Hepatocyte (in vitro differentiated cells): ENCODE measurements around the gene VPS9D1. TPM values are rescaled to one million over a fixed set of nuclear protein-coding genes. Genes with fewer than 3 reads are reported as not detected.

ENCODE experiments used
- DNase-seq: peaks from one replicate; pipeline ENCODE4 v3.0.0-alpha.2; 2016; ENCODE audit warnings: low spot score
- H2AFZ ChIP-seq: fragments of 200-600 bp; sonication (generic); 2 replicates; pipeline ENCODE4 v1.6.0; 2016; ENCODE audit warnings: antibody characterized with exemption, mild to moderate bottlenecking
- H3K27ac ChIP-seq: fragments of 200-600 bp; sonication (generic); 2 replicates; pipeline ENCODE4 v1.5.1; 2016; ENCODE audit warnings: mild to moderate bottlenecking
- H3K27me3 ChIP-seq: fragments of 200-600 bp; sonication (generic); 2 replicates; pipeline ENCODE4 v1.6.1; 2016
- H3K36me3 ChIP-seq: fragments of 200-600 bp; sonication (generic); replicated peaks from 2 replicates; pipeline ENCODE4 v1.5.1; 2016; ENCODE audit warnings: low read depth; ENCODE audit not compliant: insufficient read depth
- H3K4me1 ChIP-seq: fragments of 200-600 bp; sonication (generic); 2 replicates; pipeline ENCODE4 v1.5.1; 2016; ENCODE audit warnings: mild to moderate bottlenecking, moderate library complexity; ENCODE audit not compliant: insufficient read depth
- H3K4me2 ChIP-seq: fragments of 200-600 bp; sonication (generic); 2 replicates; pipeline ENCODE4 v1.6.0; 2016
- H3K4me3 ChIP-seq: fragments of 200-600 bp; sonication (generic); 2 replicates; pipeline ENCODE4 v1.5.1; 2016; ENCODE audit warnings: mild to moderate bottlenecking
- H3K79me2 ChIP-seq: fragments of 200-600 bp; sonication (generic); 2 replicates; pipeline ENCODE4 v1.6.0; 2017; ENCODE audit warnings: mild to moderate bottlenecking
- H3K9me2 ChIP-seq: fragments of 200-600 bp; sonication (generic); replicated peaks from 2 replicates; pipeline ENCODE4 v1.6.0; 2017; ENCODE audit warnings: mild to moderate bottlenecking; ENCODE audit not compliant: insufficient read depth
- H3K9me3 ChIP-seq: fragments of 200-600 bp; sonication (generic); 2 replicates; pipeline ENCODE4 v1.5.1; 2016; ENCODE audit warnings: low read depth, mild to moderate bottlenecking
- H4K20me1 ChIP-seq: fragments of 200-600 bp; sonication (generic); 2 replicates; pipeline ENCODE4 v1.6.0; 2016; ENCODE audit warnings: mild to moderate bottlenecking; ENCODE audit not compliant: insufficient read depth, poor library complexity, severe bottlenecking
- EZH2 ChIP-seq: fragments of 200-600 bp; sonication (generic); IDR thresholded peaks from 2 replicates; pipeline ENCODE4 v1.6.1; 2016; ENCODE audit warnings: antibody characterized with exemption, mild to moderate bottlenecking, borderline replicate concordance
- EZH2phosphoT487 ChIP-seq: fragments of 200-600 bp; sonication (generic); IDR thresholded peaks from one replicate; pipeline ENCODE4 v1.6.1; 2018; ENCODE audit warnings: antibody characterized with exemption, mild to moderate bottlenecking, low read depth, moderate library complexity; ENCODE audit not compliant: unreplicated experiment, severe bottlenecking
- WGBS: methylation state at CpG from one replicate; pipeline ENCODE4 v1.1.6; 2016; ENCODE audit warnings: low lambda C conversion rate; ENCODE audit errors: missing lambda C conversion rate; 5-methylcytosine and 5-hydroxymethylcytosine counted together
- polyA plus RNA-seq: library from polyadenylated mRNA; unstranded; fragments of >200 nt; fragmentation: Nextera tagmentation; extraction: Ambion mirVana; gene quantifications from 2 replicates; pipeline ENCODE4 v1.2.1, GENCODE V29; 2016
- total RNA-seq: library from RNA; depleted of rRNA; stranded (reverse); fragments of >200 nt; gene quantifications from 2 replicates; pipeline ENCODE4 v1.2.3, GENCODE V29; 2014
- TF ChIP-seq, protein P1 (sequence below): fragments of 200-600 bp; sonication (generic); IDR thresholded peaks from 2 replicates; pipeline ENCODE4 v1.5.1; 2016; ENCODE audit warnings: antibody characterized with exemption, mild to moderate bottlenecking; ENCODE audit not compliant: poor library complexity

The VPS9D1 gene
- total and polyA plus RNA-seq, 2 experiments from 2014 or later, result 13.8 to 25.5 TPM

DNA sequence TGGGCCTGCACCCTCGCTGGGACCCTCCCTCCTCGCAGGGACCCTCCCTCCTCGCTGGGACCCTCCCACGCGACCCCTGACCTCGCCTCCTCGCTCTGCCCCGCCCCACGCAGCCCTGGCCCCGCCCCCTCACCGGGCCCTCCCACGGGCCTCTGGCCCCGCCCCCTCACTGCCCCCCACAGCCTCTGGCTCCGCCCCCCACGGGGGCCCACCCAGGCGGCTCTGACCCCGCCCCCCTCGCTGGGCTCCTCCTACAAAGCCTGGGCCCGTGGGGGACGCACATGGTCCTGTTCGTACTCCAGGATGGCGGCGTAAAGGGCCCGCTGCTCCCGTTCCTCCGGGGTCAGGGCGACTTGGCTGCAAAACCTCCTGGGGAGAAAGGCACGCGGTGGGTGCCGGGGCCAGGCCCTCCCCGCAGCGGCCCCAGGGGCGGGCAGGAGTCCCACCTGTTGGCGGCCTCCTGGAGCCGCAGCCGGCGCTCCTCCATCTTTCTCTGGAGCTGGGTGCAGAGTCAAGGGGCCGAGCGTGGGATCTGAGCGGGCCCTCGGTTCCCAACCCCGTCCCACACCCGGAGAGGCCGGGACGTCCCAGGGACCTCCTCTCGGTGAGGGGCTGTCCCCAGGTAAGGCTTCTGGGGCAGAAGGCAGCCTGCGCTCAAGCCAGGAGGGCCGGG is 9.0 kb downstream of the VPS9D1 start:
- Histone ChIP-seq H2AFZ (peak overlapping the region; percentile 35), H3K79me2 (no peaks in the 10 kb centered on the region), H4K20me1 (no peaks in the 10 kb centered on the region), H3K27me3 (no peaks in the 10 kb centered on the region), H3K9me2 (no peaks in the 10 kb centered on the region), H3K4me2 (peak overlapping the region; percentile 90), H3K9me3 (no peaks in the 10 kb centered on the region), H3K36me3 (no peaks in the 10 kb centered on the region), H3K27ac (no peak overlapping the region), H3K4me1 (peaks cover 4% of the 10 kb centered on the region), H3K4me3 (peak overlapping the region; percentile 23)
- TF ChIP-seq EZH2 (no peak), EZH2phosphoT487 (no peak)
- TF ChIP-seq, protein P1, sequence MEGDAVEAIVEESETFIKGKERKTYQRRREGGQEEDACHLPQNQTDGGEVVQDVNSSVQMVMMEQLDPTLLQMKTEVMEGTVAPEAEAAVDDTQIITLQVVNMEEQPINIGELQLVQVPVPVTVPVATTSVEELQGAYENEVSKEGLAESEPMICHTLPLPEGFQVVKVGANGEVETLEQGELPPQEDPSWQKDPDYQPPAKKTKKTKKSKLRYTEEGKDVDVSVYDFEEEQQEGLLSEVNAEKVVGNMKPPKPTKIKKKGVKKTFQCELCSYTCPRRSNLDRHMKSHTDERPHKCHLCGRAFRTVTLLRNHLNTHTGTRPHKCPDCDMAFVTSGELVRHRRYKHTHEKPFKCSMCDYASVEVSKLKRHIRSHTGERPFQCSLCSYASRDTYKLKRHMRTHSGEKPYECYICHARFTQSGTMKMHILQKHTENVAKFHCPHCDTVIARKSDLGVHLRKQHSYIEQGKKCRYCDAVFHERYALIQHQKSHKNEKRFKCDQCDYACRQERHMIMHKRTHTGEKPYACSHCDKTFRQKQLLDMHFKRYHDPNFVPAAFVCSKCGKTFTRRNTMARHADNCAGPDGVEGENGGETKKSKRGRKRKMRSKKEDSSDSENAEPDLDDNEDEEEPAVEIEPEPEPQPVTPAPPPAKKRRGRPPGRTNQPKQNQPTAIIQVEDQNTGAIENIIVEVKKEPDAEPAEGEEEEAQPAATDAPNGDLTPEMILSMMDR, result no peak
- WGBS, result 15% methylated on average over 34 of the region's 48 CpGs
- DNase-seq, result peak; percentile 70

DNA sequence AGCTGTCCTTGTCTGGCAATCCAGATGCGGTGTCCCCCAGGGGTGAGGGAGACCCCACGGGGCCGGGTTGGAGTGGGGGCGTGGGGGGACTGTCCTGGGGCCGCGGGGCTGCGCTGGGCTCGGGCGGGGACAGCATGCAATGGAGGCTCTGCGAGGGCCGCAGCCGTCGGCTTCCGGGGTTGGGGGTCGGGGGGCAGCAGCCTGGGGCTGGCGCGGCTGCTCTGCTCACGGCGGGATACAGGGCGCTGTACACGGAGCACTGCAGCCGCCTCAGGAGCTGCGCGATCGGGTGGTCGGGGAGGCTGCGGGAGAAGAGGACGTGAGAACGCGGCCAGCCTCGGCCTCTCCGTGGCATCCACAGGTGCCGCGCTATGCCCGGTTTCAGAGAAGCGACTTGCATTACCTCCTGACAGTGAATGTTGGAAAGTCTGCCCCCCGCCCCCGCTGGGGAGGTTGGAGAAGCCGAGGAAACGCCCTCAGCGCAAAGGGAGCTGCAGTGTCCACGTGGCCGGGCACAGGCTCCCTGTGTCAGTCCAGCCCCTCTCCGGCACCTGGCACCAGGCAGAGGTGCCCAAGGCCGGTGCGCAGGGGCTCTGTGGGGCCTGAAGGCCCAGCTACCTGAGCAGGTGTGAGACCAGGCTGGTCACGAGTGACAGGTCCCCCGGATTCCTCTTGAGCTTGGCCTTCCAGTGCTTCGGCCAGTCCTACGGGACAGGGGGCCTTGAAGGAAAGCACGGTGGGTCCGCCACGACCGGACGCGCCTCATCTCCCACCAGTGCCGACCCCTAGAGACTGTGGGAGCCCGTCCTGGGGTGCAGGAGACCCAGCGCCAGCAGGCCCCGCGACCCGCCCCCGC is 9.8 kb downstream of the VPS9D1 start:
- TF ChIP-seq EZH2 (no peak), EZH2phosphoT487 (no peak)
- TF ChIP-seq, protein P1, result no peak

GRCh38 chr16:89709716-89710432 is 10.8 kb downstream of the VPS9D1 start:
- Histone ChIP-seq H3K4me2 (no peak overlapping the region), H3K27ac (no peak overlapping the region), H3K4me1 (peaks cover 4% of the 10 kb centered on the region), H3K9me2 (no peaks in the 10 kb centered on the region), H3K4me3 (no peak overlapping the region), H3K9me3 (no peaks in the 10 kb centered on the region), H3K79me2 (no peaks in the 10 kb centered on the region), H4K20me1 (no peaks in the 10 kb centered on the region), H3K36me3 (no peaks in the 10 kb centered on the region), H2AFZ (no peak overlapping the region), H3K27me3 (no peaks in the 10 kb centered on the region)
- TF ChIP-seq, protein P1, result no peak
- TF ChIP-seq EZH2, result no peak
- no peak for TF ChIP-seq EZH2phosphoT487
- 83% methylated on average over 18 of the region's 19 CpGs for WGBS
- no peak for DNase-seq

More for the DNA sequence above, 9.8 kb downstream of the VPS9D1 start:
- H3K9me2 ChIP-seq, result no peaks in the 10 kb centered on the region
- 95% methylated on average over 38 of the region's 63 CpGs for WGBS
- H3K4me3 ChIP-seq, result no peak overlapping the region
- no peaks in the 10 kb centered on the region for H3K36me3 ChIP-seq
- DNase-seq, result no peak
- H3K4me2 ChIP-seq, result no peak overlapping the region
- H3K4me1 ChIP-seq, result peaks cover 4% of the 10 kb centered on the region
- no peak overlapping the region for H2AFZ ChIP-seq
- H3K9me3 ChIP-seq, result no peaks in the 10 kb centered on the region
- H3K27me3 ChIP-seq, result no peaks in the 10 kb centered on the region
- H3K79me2 ChIP-seq, result no peaks in the 10 kb centered on the region
- no peak overlapping the region for H3K27ac ChIP-seq
- no peaks in the 10 kb centered on the region for H4K20me1 ChIP-seq
